BJ (cell line): Measurements from ENCODE around the gene ENTPD1. TPM values are rescaled to one million over a fixed set of nuclear protein-coding genes. Genes with fewer than 3 reads are reported as not detected.
"Not testable (repeated sequence)": the region's sequence is repeated elsewhere in the genome, so short reads cannot be mapped to it uniquely, and the experiment has no call there.

Experiments
- CTCF ChIA-PET: fragments of 350-600 bp; formaldehyde crosslinking; extraction: SDS; loops from one replicate; lab custom pipeline; 2021; ENCODE audit warnings: antibody characterized with exemption, inconsistent platforms; lab: Yijun Ruan, JAX
- POLR2A ChIA-PET: fragments of 300-600 bp; sonication (Branson Sonifier 250); formaldehyde crosslinking; extraction: SDS; loops from one replicate; lab custom pipeline; 2021; ENCODE audit warnings: antibody characterized with exemption; lab: Charles Lee
- DNase-seq: peaks from one replicate; pipeline ENCODE4 v3.0.0-alpha.2; 2011; ENCODE audit warnings: low read depth
- H3K27me3 ChIP-seq: 2 replicates; pipeline ENCODE4 v1.6.0; 2011; ENCODE audit warnings: low read length; ENCODE audit not compliant: control insufficient read depth, insufficient read depth
- H3K36me3 ChIP-seq: 2 replicates; pipeline ENCODE4 v1.5.1; 2011; ENCODE audit warnings: low read length; ENCODE audit not compliant: control insufficient read depth, insufficient read depth
- H3K4me3 ChIP-seq: 2 replicates; pipeline ENCODE4 v1.5.1; 2011; ENCODE audit warnings: low read depth, mild to moderate bottlenecking, control low read depth, low read length
- polyA plus RNA-seq: library from polyadenylated mRNA; depleted of rRNA; stranded (reverse); fragments of >200 nt; gene quantifications from 2 replicates; pipeline ENCODE4 v1.2.3, GENCODE V29; 2011
- TF ChIP-seq, protein P1 (sequence below): IDR thresholded peaks from 2 replicates; pipeline ENCODE4 v1.5.1; 2011; ENCODE audit warnings: low read depth, mild to moderate bottlenecking, control low read depth, inconsistent platforms, low read length, moderate library complexity; ENCODE audit not compliant: insufficient read depth

The ENTPD1 gene
- polyA plus RNA-seq, 1 experiment: 0.20 TPM

DNA sequence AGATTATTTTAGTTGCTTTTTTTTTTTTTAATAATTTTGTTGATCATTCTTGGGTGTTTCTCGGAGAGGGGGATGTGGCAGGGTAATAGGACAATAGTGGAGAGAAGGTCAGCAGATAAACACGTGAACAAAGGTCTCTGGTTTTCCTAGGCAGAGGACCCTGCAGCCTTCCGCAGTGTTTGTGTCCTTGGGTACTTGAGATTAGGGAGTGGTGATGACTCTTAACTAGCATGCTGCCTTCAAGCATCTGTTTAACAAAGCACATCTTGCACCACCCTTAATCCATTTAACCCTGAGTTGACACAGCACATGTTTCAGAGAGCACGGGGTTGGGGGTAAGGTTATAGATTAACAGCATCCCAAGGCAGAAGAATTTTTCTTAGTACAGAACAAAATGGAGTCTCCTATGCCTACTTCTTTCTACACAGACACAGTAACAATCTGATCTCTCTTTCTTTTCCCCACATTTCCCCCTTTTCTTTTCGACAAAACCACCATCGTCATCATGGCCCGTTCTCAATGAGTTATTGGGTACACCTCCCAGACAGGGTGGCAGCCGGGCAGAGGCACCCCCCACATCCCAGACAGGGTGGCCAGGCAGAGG lies 52.8 kb downstream of the ENTPD1 start:
- DNase-seq, H3K27me3 ChIP-seq, H3K4me3 ChIP-seq, H3K36me3 ChIP-seq, CTCF ChIA-PET, POLR2A ChIA-PET: not testable (repeated sequence)

DNA sequence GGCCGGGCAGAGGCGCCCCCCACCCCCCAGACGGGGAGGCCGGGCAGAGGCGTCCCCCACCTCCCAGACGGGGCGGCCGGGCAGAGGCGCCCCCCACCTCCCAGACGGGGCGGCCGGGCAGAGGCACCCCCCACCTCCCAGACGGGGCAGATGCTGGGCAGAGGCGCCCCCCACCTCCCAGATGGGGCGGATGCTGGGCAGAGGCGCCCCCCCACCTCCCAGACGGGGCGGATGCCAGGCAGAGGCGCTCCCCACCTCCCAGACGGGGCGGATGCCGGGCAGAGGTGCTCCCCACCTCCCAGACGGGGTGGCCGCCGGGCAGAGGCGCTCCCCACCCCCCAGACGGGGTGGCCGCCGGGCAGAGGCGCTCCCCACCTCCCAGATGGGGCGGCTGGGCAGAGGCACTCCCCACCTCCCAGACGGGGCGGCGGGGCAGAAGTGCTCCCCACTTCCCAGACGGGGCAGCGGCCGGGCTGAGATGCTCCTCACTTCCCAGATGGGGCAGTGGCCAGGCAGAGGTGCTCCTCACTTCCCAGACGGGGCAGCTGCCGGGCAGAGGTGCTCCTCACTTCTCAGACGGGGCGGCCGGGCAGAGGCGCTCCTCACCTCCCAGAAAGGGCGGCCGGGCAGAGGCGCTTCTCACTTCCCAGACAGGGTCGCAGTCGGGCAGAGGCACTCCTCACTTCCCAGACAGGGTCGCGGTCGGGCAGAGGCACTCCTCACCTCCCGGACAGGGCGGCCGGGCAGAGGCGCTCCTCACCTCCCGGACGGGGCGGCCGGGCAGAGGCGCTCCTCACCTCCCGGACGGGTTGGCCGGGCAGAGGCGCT lies 53.6 kb downstream of the ENTPD1 start:
- Histone ChIP-seq H3K4me3 (no peak overlapping the region), H3K27me3 (no peaks in the 10 kb centered on the region), H3K36me3 (no peaks in the 10 kb centered on the region)
- CTCF ChIA-PET: no interaction called here
- TF ChIP-seq, protein P1, sequence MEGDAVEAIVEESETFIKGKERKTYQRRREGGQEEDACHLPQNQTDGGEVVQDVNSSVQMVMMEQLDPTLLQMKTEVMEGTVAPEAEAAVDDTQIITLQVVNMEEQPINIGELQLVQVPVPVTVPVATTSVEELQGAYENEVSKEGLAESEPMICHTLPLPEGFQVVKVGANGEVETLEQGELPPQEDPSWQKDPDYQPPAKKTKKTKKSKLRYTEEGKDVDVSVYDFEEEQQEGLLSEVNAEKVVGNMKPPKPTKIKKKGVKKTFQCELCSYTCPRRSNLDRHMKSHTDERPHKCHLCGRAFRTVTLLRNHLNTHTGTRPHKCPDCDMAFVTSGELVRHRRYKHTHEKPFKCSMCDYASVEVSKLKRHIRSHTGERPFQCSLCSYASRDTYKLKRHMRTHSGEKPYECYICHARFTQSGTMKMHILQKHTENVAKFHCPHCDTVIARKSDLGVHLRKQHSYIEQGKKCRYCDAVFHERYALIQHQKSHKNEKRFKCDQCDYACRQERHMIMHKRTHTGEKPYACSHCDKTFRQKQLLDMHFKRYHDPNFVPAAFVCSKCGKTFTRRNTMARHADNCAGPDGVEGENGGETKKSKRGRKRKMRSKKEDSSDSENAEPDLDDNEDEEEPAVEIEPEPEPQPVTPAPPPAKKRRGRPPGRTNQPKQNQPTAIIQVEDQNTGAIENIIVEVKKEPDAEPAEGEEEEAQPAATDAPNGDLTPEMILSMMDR: no peak
- POLR2A ChIA-PET: no interaction called here
- DNase-seq: no peak

- Histone ChIP-seq H3K27me3 (no peaks in the 10 kb centered on the region), H3K4me3 (no peak overlapping the region), H3K36me3 (no peaks in the 10 kb centered on the region)
- ChIA-PET CTCF (interaction anchor here (1.0 kb wide), 1 partner anchor 14 kb away, joined by 3 read pairs; no protein-coding TSS in a partner anchor), POLR2A (no interaction called here)
- TF ChIP-seq, protein P1: no peak
- no peak for DNase-seq
Observed at GRCh38 chr10:95810198-95810976, 54.4 kb downstream of the ENTPD1 start.

GRCh38 chr10:95813054-95813685 lies 57.2 kb downstream of the ENTPD1 start:
- TF ChIP-seq, protein P1: no peak
- no peak for DNase-seq
- CTCF ChIA-PET: interaction anchor here (0.8 to 2.2 kb wide), 2 partner anchors 52 to 119 kb away, joined by 3 to 7 read pairs; partner anchors contain the start of gene TCTN3

GRCh38 chr10:95814011-95814727 lies 58.2 kb downstream of the ENTPD1 start:
- ChIA-PET POLR2A (no interaction called here), CTCF (interaction anchor here (0.6 to 2.2 kb wide), 4 partner anchors 9 to 681 kb away, joined by 3 to 7 read pairs (median 3); partner anchors contain the start of gene TCTN3)
- Histone ChIP-seq H3K36me3 (no peaks in the 10 kb centered on the region), H3K4me3 (no peak overlapping the region), H3K27me3 (no peaks in the 10 kb centered on the region)
- TF ChIP-seq, protein P1: no peak
- DNase-seq: peak; percentile 28

More at GRCh38 chr10:95813054-95813685, 57.2 kb downstream of the ENTPD1 start:
- no peak overlapping the region for H3K4me3 ChIP-seq
- no peaks in the 10 kb centered on the region for H3K27me3 ChIP-seq
- no peaks in the 10 kb centered on the region for H3K36me3 ChIP-seq
- POLR2A ChIA-PET: no interaction called here
